A172 (cell line): Measurements from ENCODE around the gene RGS12. TPM values are rescaled to one million over a fixed set of nuclear protein-coding genes. Genes with fewer than 3 reads are reported as not detected.

Source experiments
- DNase-seq: peaks from one replicate; pipeline ENCODE4 v3.0.0-alpha.2; 2015; ENCODE audit warnings: low spot score
- total RNA-seq: library from RNA; depleted of rRNA; stranded (reverse); fragments of >200 nt; shearing (Covaris generic); gene quantifications from 2 replicates; pipeline ENCODE4 v1.2.3, GENCODE V29; 2014; rRNA removed

Gene RGS12, protein sequence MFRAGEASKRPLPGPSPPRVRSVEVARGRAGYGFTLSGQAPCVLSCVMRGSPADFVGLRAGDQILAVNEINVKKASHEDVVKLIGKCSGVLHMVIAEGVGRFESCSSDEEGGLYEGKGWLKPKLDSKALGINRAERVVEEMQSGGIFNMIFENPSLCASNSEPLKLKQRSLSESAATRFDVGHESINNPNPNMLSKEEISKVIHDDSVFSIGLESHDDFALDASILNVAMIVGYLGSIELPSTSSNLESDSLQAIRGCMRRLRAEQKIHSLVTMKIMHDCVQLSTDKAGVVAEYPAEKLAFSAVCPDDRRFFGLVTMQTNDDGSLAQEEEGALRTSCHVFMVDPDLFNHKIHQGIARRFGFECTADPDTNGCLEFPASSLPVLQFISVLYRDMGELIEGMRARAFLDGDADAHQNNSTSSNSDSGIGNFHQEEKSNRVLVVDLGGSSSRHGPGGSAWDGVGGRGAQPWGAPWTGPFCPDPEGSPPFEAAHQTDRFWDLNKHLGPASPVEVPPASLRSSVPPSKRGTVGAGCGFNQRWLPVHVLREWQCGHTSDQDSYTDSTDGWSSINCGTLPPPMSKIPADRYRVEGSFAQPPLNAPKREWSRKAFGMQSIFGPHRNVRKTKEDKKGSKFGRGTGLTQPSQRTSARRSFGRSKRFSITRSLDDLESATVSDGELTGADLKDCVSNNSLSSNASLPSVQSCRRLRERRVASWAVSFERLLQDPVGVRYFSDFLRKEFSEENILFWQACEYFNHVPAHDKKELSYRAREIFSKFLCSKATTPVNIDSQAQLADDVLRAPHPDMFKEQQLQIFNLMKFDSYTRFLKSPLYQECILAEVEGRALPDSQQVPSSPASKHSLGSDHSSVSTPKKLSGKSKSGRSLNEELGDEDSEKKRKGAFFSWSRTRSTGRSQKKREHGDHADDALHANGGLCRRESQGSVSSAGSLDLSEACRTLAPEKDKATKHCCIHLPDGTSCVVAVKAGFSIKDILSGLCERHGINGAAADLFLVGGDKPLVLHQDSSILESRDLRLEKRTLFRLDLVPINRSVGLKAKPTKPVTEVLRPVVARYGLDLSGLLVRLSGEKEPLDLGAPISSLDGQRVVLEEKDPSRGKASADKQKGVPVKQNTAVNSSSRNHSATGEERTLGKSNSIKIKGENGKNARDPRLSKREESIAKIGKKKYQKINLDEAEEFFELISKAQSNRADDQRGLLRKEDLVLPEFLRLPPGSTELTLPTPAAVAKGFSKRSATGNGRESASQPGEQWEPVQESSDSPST (N-terminal part only)
- total RNA-seq = 12.4 and 16.2 TPM in 2 replicates

DNA sequence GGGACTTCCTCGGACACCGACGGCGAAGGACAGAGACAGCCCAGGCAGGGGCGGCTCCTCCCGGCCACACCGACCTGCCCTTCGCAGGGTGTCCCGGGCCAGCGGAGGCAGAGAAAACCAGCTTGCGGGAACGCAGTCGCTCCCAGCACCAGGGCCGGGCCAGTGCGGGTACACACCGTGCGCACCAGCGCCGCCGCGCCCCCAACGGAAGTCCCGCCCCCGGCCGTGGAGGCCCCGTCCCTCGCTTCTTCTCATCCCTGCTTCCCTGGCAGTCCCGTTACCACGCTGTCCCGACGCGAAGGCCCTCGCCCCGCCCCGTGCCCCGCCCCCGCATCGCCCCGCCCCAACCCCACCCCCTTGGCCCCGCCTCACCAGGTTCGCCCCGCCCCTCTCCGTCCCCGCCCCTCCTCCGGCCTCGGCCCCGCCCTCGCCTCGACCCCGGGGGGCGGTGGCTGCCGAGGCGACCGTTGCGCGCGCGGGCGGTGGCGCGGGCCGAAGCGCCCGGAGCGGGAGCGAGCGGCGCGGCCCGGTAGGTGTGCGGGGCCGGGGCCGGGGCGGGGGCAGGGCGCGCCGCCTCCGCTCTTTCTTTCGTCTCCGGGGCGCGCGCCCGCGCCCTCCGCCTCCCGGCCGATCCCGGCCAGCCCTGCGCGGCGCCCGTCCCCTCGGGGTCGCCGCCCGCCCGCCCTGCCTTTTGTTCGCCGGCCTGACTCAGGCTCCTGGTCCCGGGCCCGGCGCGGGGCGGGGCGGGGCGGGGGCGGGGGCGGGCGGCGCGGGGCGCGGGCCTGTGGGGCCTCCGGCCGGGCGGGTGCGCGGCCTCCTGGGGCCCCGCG is at the start of gene RGS12:
Gene RGS12 (plus strand): TSS at position 451 of the 830 bp plus-strand sequence. CDS start 23,150 bp downstream, outside the sequence.
- peak; percentile 83 for DNase-seq

DNA sequence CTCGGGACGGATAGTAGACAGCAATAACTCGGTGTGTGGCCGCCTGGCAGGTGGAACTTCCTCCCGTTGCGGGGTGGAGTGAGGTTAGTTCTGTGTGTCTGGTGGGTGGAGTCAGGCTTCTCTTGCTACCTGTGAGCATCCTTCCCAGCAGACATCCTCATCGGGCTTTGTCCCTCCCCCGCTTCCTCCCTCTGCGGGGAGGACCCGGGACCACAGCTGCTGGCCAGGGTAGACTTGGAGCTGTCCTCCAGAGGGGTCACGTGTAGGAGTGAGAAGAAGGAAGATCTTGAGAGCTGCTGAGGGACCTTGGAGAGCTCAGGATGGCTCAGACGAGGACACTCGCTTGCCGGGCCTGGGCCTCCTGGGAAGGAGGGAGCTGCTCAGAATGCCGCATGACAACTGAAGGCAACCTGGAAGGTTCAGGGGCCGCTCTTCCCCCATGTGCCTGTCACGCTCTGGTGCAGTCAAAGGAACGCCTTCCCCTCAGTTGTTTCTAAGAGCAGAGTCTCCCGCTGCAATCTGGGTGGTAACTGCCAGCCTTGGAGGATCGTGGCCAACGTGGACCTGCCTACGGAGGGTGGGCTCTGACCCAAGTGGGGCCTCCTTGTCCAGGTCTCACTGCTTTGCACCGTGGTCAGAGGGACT is 49.6 kb upstream of the RGS12 start:
- no peak for DNase-seq

DNA sequence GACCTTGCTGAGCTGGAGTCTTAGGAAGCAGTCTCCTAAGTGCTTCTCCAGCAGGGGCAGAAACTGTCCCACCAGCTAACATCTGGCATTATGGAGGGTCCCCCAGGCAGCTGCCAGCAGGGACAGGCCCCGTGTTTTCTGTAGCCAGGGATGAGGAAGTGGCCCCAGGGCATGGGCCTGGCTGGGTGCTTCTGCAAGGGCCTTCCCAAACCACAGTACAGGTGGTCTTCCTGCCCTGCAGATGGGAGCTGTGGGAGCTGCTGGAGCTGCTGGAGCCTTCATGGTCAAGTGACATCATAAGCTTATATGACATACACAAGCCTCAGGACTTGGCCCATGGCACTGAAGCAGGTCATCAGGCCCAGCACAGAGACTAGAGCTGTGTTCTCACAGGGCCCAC is 48.8 kb upstream of the RGS12 start:
- no peak for DNase-seq

DNA sequence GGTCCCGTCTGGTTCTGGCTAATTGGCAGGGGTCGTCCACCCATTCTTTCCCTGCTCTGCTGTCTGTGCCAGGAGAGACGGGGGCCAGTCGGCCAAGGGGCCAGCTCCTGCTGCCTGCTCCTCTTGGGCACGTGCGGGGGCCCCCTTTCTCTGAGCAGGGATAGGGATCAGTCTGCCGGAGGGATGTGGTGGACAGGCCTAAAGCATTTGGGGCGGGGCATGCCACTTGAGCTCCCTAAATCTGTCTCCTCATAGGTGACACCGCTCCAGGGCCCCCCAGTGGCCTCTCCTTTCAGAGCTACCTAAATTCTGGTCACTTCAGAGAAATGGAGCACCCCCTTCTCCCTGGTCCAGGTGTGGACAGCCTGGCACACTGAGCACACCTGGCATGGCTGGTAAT is 48.1 kb upstream of the RGS12 start:
- DNase-seq = no peak

DNA sequence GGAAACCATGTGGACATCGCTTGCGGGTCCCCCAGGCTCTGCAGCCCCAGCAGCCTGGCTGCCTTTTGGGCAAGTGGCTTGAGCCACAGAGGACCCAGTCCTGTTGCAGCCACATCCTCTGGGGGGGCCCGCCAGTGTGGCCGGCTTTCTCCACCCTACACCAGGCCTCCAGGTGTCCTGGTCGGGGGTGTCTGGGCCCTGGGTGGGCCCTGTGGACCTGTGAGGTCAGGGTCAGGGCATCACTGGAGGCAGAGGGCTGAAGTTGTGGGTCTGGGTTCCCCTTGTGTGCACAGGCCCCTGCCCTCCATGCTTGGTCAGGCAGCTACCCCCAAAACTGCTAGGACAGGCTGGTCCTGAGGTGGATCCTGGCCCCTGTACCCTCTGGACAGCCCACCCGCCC is 47.1 kb upstream of the RGS12 start:
- DNase-seq = no peak

DNA sequence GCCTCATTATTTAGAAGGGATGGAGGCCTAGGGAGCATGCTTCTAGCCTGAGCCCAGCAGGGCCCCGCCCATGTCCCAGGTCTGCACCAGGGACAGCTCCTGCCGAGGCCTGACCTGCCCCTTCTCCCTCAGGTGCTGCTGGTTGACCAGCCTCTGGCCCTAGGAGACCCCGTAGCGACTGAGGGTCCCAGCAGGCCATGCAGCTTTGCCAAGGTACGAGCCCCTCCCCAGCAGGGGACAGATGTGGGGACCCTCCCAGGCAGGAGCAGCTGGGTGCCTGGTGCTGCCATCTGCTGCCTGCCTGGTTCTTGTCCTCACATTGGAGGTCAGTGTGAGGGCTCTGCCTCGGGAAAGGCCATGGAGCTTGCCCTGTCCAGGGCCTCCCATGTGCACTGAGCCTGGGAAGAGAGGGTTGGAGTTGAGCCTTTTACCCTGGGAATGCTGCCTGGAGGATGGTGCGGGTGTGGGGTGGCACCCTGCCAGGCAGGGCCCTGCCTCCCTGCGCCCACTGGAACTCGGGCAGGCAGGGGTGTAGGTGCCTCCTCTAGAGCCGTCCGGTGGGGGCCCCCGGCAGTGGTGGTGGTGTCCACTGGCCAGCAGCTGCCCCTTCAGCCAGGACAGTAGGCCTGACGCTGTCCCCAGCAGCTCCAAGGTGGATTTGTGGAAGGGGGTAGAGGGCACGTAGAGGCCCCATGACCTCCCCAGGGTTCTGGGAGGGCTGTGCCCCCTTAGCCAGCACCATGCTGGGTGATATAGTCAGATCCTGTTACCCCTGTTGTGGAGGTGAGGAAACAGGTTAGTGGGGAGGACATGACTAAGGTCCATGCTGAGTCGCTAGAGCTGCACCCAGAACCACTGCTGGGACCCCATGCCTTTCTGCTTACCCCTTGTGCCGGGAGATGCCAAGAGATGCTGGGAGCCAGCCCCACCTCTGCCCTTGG is 46.1 kb upstream of the RGS12 start:
- no peak for DNase-seq

DNA sequence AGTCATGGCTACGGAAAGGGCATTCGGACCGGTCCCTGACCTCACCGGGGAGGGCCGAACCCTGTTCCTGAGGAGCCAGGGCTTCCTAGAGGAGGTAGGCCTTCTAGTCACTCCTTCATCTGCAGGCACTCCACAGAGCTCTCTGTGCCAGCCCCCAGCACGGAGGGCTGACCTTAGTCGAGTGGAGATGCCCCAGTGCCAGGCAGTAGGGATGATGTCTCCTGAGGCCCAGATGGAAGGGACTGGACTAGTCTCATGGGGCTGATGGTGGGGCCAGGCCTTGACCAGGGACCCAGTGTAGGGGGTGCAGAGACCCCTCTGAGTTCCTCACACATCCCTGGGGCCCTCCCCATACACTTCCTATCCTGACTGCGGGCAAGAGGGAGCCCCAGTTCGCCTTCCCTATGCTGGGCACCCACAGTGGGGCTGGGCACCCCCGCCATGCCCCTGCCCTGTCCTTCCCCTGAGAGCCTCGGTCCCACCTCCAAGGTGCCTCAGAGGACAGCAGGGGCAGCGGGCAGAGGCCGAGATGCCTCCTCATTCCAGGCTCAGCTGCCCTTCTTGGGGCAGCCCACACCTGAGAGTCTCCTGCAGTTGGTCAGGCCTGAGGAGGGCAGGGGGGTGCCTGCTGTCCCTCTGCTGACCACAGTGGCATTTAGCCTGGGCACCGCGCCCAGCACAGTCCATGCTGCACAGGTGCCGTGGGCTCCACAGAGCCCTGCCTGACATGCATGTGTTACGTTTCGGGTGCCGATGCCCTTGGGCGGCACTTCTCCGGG is 45.2 kb upstream of the RGS12 start:
- no peak for DNase-seq

DNA sequence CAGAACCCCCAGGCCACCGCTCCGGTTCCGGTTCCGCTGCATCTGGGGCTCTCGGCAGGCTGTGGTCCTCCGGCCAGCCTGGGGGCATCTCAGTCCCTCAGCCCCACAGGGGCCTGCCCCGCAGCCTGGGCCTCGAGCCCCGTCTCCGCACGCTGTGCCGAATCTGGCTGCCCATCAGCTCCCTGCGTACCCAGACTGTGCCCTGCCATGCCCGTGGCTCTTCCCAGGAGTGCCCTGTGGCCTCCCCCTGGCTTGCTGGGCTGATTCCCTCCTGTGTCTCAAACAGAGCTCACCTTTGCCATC is 44.7 kb upstream of the RGS12 start:
- DNase-seq = no peak

DNA sequence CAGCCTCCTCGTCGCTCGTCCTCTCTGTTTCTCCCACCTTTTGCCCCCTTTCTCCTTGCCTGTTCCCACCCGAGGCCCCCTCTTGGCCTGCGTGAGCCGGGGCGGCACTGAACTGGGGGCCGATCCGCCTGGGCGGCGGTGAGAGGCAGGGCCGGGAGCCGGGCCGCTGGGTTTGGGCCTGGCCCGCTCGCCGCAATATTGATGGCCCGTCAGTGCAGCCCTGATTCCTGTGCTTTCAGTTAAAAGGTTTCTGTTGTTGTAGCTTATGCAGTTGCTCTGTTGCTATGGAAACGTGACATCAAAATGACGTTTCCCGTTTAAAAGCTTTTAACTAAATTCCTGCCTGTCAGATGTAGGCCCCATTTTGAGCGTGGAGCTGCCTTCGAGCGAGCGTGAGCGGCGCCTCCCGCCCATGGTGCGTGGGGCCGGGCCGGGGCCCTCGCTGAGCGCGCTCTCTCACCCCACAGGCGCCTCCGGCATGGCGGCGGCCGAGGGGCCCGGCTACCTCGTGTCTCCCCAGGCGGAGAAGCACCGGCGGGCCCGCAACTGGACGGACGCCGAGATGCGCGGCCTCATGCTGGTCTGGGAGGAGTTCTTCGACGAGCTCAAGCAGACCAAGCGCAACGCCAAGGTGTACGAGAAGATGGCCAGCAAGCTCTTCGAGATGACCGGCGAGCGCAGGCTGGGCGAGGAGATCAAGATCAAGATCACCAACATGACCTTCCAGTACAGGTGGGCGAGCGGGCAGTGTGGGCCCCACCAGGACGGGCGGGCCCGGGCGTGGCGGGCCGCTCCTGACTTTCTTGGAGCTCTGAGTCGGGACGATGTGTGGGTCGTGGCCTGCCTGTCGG is 43.8 kb upstream of the RGS12 start, which contains the start of gene MSANTD1:
Gene MSANTD1 (plus strand): TSS at position 349 of the 851 bp plus-strand sequence. CDS start 64 bp downstream, at position 413.
- DNase-seq = no peak

DNA sequence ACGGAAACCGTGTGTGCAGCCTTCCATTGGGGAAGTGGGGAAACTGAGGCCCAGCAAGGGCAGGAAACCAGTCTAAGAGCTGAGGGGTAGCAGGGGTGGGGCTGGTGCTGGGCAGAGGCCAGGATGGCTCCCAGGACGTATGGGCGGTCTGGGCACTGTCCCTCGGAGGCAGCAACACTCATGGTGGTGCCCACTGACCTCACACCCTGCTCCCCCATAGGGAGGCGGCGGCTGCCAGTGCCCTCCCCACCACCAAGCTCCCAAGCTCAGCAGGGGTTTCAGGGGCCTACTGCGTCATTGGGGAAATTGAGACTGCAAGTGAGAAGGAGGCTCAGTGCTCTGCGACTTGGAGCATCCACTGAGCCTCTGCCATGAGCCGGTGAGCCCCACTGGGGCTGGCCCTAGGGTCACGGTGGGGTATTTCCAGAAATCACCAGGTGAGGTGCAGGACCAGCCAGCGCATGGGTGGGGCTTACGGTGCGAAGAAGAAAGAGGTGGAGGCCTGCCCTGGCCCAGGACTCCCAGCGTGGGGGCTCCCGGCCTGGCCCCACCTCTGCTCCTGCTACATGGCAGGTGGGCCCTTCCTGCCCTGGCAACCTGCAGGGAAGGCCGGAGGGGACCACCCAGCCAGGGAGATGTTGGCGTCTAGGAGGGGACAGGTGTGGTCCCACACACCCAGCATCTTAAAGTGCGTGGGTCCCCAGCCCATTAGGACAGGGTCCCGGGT is 42.9 kb upstream of the RGS12 start:
- DNase-seq = no peak

DNA sequence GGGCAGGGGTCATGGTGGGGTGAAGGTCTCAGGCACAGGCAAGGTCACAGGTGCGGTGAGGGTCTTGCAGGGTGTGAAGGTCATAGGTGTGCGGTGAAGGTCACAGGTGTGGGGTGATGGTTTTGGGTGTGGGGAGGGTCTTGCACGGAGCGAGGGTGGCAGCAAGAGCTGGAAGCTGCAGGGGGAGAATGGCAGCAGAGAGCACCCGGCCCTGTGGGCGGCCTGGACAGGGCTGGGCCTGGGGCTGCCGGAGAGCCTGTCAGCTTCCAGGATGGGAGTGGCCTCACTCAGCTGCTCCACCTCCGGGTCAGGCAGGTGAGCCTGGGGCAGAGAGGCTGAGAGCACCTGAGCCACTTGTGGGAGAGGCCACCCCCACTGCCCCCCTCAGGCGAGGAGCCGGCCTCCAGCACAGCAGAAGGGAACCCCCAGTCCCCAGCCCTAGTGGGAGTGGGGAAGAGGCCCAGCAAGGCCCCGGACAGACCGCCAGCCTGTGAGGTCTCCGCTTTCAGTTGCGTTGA is 42.3 kb upstream of the RGS12 start:
- no peak for DNase-seq

DNA sequence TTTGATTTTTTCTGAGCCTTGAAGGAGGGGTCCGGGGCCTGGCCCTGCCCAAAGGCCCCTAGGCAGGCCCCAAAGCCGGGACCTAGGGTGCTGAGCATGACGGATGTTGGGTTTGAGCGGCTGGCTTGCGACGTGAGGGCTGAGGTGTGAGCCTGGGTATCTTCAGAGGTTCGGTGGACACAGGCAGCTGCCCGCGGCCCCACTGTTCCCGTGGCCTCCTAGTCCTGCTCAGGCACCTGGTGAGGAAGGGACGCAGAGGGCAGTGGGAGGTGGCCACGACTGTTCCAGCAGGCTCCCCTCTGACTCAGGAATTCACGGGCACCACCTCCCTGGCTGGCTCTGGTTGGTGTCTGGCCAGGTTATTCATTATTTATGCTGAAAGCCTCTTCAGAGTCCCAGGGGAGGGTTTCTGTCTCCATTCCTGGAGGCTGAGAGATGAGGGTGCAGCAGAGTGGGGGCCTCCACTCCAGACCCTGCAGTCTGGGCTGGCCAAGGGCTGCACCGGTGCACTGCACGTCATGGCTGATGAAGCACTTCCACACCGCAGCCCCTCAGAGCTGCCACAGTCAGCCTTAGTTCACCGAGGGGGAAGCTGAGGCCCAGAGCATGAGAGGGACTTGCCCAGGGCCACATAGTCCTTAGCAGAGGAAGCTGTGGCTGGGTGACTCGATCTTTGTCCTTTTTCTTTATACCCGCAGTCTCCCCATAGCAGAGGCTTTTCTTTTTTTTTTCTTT is 41.7 kb upstream of the RGS12 start:
- DNase-seq = peak; percentile 44

DNA sequence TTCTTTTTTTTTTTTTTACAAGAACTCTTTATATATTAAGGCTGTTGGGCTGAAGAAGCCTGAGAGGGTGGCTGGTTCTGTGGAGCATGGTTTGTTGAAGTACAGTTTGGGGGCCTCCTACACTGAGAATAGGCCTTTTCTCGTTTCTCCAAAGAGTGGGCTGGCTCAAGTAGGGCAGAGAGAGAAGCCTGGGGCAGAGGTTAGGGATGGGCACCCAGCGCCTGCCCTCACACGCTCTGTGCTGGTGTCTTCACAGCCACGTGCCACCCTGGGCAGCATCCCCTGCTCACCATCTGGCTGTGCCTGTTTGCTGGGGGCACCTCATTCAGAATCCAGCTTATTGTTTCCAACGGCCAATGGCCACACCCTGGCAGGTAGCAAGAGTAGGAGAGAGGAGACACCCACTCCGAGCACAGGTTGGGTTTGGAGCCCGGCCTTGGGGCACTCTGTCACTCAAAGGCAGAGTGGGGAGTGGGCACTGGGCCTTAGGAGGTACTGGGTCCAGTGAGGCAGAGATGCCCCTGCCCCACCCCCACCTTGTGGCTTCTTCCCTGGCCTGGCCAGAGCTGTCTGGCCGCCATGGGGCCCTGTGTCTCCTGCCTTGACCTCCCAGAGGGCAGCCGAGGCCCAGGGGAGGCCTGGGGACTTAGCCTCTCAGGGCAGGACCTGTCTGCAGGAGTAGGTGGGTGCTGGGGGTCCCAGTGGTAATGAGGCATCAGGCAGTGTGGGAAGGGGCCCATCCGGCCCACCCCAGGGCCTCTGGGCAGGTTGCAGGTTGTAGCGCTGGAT is 40.9 kb upstream of the RGS12 start:
- no peak for DNase-seq

DNA sequence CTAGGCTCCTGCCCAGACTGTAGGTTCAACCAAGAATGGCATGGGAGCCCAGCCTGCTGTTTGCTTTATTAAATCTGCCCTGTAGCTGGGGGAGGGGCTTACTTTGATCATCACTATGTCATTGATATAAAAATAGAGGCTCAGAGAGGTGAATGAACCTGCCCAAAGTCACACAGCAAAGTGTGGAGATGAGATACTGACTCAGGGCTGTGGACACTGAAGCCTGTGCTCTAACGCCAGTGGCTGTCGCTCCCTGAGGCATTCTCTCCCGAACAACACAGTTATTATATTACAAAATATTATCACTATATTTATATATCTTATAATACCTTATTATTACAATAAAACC is 40.4 kb upstream of the RGS12 start:
- DNase-seq = no peak
